Measurements from ENCODE around the gene GAB4.

The GAB4 gene

DNA sequence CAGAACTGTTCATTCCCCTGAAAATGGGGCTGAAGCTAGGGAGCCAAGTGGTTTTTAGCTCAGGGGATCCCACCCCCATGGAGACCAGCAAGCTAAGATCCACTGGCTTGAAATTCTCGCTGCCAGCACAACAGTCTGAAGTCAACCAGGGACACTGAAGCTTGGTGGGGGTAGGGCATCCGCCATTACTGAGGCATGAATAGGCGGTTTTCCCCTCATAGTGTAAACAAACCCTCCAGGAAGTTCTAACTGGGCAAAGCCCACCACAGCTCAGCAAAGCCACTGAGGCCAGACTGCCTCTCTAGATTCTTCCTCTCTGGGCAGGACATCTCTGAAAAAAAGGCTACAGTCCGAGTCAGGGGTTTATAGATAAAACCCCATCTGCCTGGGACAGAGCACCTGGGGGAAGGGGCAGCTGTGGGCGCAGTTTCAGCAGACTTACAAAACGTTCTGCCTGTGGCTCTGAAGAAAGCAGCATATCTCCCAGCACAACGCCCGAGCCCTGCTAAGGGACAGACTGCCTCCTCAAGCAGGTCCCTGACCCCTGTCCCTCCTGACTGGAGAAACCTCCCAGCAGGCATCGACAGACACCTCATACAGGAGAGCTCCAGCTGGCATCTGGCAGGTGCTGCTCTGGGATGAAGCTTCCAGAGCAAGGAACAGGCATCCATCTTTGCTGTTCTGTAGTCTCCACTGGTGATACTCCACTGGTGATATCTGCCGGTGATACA, 32.7 kb downstream of the GAB4 start:
- DNase-seq: no peak

DNA sequence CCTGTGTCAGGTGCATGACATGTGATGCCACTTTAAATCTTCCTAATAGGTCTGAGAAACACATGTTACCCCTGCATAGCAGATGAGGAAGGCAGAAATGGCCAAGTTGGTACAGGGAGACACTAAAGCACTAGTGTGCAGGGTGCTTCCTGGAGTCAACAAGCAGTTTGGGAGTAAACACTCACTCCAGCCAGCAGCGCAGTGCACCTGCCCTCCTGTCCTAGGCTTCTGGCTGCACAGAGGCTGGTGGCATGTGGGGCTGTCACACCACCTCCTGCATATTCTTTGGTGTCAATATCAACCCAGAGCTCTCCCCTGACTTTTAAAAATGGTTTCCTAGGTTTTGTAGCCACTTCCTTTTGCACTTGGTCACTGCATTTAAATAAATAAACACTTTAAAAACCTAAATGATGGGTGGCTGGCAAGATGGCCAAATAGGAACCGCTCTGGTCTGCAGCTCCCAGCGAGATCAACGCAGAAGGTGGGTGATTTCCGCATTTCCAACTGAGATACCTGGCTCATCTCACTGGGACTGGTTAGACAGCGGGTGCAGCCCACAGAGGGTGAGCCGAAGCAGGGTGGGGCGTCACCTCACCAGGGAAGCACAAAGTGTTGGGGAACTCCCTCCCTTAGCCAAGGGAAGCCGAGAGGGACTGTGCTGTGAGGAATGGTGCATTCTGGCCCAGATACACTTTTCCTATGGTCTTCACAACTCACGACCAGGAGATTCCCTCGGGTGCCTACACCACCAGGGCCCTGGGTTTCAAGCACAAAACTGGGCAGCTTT, 33.5 kb downstream of the GAB4 start:
- no peak for DNase-seq

DNA sequence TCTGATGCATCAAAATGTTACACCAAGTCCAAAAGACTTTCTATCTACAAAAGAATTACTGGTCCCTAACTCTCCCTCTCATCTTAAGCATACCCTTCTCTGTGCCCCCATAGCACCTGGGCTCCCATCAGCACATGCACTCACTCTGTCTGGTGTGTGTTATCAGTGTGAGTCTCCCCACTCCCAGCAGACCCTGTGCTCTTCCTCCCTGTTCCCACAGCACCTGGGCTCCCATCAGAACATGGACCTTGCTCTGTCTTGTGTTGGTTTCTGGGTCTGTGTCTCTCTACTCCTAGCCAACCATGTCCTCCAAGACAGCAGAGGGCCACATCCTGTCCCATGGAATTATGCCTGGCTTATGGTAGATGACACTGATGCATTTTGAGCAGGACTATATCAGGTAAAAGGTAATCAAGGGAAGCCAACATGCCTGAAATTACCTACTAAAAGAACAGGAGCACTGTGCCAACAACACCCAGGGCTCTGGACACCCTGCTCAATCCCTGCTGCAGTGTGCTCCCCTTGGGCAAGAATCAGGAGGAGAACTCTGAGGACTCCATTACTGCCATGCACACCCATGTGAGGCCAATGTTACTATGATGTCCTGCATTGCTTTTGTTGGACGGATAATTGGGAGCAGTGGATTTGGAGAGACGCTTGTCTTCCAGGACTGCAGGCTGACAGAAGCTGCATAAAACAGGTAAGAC, 34.3 kb downstream of the GAB4 start:
- DNase-seq: no peak

DNA sequence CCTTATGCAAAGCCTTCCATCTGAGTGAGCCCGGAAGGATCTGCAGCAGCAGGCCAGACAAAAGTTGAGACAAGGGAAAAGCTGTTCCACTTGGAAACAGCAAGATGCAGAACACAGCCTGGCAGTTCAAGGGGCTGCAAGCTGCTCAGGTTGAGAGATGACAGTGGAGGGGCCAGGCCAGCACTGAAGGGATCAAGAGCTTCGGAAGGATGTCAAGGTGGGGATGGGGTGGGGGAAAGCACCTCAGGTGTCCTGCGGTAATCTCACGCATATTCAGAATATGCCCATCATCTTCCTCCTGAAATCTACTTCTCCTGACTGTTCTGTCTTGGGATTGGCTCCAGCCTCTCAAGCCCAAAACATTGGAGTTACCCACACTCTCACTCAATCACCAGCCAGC, 35.7 kb downstream of the GAB4 start:
- DNase-seq: no peak

DNA sequence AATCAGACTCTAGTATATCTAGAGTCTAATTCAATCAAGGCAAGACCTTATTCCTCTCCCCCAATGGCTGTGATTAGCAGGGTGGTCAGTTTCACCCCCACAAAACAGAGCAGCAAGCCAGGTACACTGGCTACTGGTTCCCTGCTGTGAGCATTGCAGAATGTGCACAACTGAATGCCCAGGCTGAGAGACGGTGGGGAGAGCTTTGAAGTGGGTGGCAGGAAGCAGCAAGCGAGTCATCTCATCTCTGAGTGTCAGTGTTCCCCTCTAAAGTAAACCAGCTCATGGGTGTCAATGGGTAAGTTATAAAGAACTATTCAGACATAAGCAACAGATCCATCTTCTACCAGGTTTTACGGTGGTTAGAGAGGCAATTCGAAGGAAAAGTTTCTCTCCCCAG, 37.6 kb downstream of the GAB4 start:
- DNase-seq: no peak

DNA sequence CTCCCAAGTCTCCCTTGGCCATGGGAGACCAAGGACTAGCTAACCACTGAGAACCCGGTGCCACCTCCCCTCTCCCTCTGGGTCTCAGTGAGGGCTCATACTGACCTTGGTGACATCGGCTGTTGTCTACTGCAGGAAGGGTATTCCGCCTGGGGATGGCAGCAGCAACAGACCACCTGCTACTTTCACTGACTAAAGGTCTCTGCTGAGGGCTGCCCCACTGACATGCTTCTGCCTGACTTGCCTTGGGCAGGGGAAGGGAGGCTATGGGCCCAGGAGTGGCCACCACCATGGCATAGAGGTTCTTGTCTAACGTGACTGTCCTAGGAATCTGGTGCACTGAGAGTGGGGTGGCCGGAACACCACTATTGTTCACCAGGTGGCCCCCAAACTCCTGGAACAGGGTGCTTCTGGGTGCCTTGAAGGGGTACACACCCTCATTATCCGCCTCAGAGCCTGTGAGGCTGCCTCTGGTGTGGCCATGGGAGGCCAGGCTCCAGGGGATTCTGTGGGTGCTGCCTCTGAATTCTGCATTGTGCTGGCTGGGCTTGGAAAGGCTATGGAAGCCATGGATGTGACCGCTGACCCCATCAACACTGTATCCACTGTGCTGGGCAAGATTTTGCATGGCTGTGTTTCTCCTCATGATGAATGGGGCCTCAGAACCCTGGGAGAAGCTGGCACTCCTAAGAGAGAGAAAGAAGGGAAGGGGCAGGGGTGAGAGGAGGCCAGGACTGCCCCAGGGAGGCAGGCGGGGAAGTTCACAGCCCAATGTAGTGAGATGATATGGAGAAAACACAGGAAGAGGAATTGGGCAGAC, 38.3 kb downstream of the GAB4 start:
- no peak for DNase-seq

DNA sequence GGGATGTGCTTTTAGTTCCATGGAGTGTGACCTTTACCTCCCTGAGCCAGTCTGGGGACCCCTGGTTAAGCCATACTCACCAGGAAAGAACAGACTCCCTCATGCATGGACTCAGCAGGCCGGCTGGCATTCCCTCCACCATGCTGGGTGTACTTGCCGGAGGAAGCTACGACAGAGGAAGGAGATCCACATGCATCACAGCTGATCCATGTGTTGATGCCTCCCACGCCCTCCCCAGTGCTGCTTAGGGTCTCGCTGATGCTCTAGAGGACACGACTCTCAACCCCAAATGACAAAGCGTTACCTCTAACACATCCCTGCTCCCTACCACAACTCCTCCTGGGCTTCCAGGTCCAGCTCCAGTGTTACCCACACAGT, 39.8 kb downstream of the GAB4 start:
- DNase-seq: no peak

DNA sequence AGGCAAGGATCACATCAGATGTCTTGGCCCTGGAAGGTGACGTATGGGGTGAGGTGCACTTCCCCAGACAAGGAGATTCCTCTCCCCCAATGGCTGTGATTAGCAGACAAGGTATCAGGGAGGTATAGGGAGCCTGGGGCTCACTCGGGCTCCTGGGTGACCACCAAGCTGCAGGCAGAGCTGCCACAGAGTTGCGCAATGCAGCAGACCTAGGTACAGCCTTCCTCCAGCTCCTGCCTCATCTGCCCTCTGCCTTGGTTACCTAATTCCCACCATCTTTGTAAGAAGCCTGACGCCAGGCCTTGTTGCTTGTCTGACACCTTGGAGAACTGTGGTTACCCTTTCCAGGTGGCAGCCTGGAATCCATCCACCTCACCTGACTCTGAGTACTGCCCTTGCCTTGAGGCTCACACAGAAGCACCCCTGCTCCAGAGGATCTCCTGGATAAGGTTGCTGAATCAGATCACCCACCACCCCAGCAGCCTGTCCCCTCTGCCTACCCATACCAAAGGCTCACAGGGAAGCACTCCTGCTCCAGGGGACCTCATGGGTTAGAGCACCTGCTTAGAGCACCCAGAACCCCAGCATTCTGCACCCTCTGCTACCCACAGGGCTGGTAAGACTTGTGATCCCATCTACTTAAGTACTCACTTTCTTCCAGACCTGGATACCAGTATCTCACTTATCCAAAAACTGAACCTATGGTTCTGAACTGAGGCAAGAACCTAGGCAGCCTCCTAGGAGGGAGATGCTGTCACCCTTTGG, 40.4 kb downstream of the GAB4 start:
- DNase-seq: no peak

DNA sequence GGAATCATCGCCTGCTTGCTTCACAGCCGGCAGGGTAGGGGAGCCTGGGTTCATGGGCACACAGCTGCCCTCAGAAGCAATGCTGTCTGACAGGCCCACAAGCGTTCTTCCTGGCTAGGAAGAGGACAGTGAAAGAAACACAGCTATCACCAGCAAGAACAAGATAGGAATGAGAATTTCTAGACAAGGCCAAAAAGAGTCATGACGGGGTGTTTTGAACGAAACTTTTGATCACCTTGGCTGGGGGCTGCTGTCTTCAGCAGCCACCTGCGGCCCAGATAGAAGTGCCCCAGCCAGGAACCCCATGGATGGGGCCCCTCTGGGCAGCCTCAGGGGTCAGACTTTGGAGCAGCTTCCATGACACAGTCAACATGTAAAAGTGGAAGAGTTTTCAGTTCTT, 41.8 kb downstream of the GAB4 start:
- no peak for DNase-seq

DNA sequence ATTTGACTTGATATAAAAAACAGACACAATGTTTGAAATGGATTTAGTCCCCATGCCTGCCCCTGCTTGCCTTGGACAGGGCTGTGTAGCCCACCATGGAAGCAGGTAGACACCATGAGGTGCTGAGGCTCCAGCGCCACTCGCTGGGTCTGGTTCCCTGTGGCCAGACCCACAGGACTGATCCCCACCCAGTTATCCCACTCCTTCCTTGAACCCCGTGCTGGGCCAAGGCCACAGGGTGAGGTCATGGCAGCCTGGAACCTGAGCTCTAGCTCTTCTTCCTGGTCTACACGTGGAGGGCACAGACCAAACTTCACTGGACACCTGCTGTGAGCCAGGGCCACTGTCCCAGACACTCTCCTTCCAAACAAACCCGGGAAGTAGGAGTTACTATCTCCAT, 42.5 kb downstream of the GAB4 start:
- no peak for DNase-seq

DNA sequence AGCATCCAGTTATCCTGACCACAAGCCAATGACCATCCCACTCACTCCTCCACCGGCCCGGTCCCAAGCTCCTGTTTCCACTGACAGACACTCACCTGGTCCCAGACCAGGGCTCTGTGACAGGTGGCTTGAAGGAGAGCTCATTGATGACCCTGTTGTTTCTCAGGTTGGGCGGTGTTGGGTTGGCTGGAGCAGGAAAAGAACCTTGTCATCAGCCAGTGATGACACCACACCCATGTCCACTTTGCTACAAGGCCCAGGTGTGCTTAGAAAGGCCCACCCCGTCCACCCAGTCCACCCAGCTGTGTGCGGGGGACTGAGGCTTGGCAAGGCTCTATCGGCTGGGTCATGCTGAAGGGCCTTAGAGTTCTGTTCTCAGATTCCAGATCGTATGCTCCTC, 42.9 kb downstream of the GAB4 start:
- DNase-seq: no peak

DNA sequence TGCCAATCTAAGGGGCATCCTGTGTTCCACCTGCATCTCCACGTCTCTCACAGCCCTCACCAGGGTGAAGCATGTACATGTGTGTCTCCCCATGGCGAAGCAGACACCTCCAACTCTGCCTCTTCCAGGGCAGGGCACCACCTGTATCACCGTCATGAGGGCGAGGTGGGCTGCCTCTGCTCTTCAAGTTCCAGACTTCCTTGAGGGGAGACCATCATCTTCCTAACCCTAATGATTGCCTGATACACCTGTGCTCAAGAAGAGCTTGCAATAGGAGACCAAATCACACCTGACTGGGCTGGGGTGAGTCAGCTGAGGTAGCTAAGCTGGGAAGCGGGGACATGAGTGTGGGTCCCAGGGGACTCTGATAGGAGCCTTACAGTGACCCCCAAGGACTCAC, 43.7 kb downstream of the GAB4 start:
- DNase-seq: no peak

DNA sequence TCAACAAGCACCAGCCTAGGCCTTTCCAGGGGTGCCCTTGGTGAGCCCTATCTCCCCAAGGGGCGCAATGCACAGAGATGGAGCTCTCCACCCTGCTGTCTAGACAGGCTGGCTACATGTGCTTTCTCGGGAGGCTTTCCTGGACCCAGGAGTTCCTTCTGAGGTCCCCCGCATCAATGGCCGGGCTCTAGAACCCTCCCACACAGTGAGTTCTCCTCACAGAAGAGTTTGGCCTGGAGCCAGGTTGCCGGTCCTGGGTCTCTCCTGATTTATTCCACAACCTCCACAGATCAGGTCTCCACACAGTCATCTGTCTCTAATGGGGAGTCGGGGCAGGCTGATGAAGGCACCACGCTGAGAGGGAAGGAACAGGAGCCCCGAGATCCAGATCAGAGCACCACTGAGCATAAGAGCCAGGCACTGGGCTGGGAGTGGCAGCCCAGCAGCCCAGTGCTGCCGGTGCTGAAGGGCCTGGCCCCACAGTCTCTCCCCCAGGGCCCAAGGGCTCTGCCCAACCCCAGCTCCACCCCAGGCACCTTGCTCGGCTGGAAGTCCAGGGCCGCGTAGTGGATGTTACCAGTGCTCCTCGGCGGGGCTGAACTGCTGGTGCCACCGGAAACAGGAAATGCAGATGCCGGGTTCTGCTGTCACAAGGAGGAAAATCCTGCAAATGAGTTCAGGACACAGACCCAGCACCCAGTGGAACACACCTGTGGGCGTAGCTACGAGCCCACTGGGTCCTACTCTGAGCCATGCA, 44.7 kb downstream of the GAB4 start:
- no peak for DNase-seq

DNA sequence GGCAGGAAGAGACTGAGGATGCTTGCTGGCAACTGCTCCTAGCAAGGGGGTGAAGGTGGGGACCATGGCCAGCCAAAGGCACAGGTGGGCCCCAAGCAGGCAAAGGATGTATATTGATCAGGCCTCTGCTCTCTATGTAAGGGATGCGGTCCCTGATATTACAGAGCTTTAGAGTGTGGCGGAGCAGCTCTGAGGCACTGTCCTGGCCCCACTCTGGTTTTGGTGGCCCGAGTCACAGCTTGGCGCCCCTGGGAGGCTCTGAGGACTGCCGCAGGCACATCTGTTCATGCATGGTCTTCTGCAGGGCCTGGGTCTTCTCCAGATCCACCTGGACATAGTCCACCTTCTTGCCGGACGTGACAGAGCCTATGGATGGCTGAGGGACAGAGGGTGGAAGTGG, 45.5 kb downstream of the GAB4 start:
- no peak for DNase-seq

DNA sequence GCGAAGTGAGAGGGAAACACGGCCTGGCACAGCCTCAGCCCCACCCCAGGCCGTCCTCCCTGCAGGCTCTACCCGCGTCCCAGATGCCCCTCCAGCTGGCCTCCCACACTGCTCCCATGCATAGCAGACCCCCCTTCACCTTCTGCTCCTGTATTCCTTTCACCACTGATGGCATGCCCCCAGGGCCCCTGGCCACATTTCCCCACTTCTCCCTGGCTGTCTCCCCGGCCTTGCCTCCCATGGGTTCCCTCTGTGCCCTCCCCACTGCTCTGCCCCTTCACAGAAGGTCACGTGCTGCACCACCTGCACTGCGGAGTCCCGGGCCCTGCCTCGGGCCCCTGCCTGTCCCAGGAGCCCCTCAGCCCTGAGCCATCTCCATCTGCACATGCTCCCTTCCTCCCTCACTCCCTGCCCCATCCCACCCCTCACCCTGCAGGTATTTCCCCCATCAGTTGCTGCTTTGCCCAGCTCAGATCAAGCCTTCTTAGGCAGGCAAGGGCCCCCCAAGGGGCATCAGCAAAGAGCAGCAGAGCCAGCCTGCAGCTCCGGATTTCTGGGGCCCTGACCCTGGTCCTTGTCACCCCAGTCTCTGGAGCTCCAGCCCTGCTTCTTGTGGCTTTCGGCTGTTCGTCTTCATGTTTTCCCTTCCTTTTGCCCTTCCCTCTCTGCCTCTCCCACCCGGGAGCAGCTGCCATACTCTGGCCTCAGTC, 46.4 kb downstream of the GAB4 start:
- DNase-seq: no peak

DNA sequence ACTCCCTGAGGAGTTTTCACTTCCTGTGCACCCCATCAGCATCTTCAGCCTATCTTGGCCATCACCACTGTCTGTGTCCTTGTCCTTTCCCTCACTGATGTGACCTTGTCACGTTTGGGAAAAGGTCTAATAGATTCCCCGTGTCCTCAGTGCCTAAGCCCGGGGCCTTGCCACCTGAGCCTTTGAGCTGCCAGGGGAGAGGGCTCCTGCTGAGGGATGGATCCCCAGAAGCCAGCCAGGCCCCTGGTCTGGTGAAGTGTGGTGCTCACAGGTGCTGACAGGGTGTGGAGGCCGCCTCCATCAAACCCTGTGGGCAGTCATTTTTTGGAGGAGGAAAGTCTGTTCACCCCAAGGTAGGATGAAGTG, 47.2 kb downstream of the GAB4 start:
- DNase-seq: no peak

DNA sequence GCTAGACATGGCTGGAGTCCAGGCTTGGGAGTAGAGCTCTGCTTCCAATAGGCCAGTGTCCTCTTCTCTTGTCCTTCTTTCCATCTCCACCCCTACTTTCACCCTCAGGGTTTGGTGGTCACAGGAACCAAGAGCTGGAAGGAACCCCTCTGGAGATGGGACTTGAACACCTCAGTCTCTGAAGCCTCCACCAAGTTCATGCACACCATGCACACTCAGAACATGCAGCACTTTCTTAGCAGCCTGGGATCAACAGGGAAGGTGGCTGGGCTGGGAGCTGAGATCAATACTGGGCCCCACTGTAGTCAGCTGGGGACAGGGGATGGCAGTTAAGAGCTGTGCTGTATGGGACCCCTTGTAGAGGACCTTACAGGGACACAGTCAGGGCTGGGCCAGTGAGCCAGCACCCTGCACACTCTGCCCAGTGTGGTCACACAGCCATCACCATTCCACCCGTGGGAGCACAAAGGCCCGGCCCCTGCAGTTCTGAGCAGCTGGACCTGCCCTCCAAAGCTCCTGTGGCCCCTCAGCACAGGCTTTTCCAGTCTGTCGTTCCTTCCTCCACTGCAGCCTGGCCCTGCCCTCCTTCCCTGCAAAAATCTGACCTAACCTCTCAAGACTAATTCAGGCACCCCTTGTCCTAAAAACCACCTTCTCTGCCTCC, 47.7 kb downstream of the GAB4 start:
- no peak for DNase-seq

DNA sequence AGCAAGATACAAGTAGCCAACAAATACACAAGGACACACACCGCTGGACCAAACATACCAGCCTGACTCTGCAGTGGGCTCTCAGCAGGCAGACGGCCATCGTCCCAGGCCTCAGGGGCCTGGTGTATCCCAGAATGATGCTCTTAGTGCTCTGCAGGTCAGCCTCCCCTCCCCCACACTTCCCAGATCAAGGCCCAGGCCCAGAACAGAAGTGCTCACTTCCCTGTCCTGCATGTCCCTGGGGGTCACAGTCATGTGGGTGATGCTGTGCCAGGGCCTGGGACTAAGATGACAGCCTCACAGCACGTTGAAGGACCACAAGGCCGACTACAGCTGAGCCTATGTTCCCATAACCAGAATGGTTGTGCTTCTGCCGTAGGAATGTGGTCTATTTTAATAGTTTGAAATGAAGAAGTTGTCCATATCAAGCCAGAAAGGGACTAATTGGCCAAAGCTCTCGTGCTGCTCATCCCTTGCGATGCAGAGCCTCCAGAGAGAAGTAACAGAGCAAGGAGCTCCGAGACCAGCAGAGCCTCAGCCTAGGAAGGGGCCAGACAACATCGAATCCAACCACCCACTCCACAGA, 48.6 kb downstream of the GAB4 start:
- no peak for DNase-seq

DNA sequence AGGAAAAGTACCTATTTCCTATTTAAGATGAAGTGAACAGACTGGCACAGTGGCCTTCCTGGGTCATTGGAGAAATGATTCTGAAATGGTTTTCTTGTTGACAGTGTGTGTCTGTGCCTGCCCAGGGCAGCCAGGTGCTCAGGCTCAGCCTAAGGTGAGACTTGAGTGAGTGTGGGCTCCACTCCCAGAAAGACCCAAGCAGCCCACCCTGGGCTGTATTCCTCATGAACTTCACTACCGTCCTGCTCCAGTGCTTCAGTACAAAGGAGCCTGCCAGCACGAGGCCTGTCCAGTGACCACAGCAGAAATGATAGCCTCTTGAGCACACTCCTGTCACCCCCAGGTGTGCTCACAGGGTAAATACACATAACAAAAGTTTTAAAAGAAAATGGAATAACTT, 49.5 kb downstream of the GAB4 start:
- DNase-seq: no peak

DNA sequence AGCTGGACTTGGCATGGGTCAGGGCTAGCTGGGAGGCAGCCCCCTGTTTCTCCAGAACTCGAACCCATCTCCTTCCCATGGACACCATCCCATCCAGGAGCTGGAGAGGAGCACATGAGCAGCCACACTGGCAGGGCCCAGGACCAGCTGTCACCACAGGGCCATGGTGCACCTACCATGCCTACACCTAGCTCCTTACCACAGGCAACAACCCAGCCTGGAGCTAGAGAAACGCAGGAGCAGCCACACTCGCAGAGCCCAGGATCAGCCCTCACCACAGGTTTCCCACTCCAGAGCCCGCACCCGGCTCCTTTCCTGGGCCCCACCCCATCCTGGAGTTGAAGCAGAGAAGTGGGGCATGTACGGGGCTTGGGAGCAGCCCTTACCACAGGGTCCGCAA, 50.2 kb downstream of the GAB4 start:
- DNase-seq: no peak
